AG10803 (cell line): ENCODE measurements around the gene C2CD5.
"Not testable (repeated sequence)": the region's sequence is repeated elsewhere in the genome, so short reads cannot be mapped to it uniquely, and the experiment has no call there.

Source experiments
- DNase-seq: peaks from one replicate; pipeline ENCODE4 v3.0.0; 2010; ENCODE audit warnings: low read depth
- H3K4me3 ChIP-seq: 2 replicates; pipeline ENCODE4 v1.5.1; 2011; ENCODE audit warnings: mild to moderate bottlenecking, low read length, control low read depth
- CTCF ChIP-seq: conservative IDR thresholded peaks from 2 replicates; pipeline ENCODE4 v1.5.1; 2011; ENCODE audit warnings: mild to moderate bottlenecking, low read length, control low read depth, inconsistent platforms

Gene C2CD5

DNA sequence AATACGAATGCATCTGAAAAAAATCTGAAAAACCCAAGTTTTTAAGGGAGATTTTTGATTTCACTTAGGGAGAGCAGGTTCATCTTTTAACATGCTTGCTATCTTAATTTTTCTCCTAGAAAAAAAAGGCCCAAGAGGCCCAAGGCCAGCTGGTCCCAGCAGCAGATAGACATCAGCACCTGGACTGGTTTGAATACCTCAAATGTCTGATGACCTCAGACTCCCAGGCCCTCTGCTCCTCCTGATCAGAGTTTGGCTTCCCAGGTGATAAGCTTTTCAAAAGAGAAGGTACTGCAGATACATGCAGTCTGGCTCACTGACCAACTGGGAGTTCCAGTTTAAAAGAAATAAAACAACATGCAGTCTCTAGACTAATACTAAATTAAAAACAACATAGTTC, 82.6 kb downstream of the C2CD5 start:
- no peak for DNase-seq
- TF ChIP-seq CTCF: no peak
- no peak overlapping the region for H3K4me3 ChIP-seq

DNA sequence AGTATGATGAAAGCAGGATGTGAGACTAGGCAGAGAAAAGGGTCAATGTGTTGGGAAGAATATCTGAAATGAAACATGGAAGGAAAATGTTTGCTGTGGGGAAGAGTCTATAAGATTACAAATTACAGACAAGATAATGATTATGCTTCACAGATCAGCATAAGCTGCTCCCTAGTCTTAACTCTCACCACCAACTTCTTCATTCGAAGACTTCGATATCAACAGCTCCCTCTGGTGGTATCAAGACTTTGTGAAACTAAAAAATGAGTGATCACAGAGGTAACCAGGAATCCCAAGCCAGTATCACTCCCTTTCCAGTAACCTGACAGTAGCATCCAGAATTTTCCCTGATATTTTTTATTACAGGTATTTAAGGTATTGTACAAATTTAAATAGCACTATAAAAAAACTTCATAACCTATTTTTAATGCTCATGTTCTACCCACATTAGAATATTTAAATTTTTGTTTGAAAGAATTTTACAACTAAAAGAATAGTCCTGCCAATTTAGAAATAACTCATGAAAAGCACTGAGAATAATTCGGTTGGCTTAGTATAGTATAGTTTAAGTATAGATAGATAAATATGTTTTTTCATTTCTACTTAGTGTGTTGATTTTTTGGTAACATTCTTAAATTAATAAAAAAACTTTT, 84.4 kb downstream of the C2CD5 start:
- TF ChIP-seq CTCF: peak; percentile 83
- DNase-seq: peak; percentile 62

DNA sequence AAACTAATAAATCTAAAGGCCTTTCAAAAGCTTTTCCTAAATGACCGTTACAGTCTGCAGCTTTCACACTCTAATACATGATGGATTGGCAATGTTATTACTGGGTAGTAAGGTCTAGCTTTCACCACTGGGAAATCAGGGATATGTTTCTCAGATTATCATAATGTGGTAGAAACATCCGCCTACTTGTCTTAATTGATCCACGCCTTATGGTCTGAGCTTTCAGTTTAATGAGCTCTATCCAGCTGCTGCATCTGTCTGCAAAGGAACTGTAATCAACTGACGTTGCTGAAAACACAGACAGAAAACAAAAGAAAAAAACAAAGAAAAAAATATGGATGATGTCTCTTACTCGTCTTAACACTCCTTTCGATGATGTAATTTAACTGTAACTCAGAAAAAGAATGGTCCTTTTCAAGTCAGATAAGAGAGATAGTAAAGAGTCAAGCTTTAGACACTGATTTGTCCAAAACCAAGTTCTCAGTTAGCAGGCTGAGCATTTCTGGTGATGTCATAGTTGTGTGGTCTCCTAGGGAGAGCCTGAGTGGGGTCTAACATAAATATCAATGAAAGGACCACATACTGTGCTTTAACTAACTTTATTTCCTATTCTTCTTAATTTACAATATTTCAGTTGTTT, 85.9 kb downstream of the C2CD5 start:
- no peak for TF ChIP-seq CTCF
- no peak overlapping the region for H3K4me3 ChIP-seq
- no peak for DNase-seq

More for the DNA sequence above, 84.4 kb downstream of the C2CD5 start:
- no peak overlapping the region for H3K4me3 ChIP-seq

DNA sequence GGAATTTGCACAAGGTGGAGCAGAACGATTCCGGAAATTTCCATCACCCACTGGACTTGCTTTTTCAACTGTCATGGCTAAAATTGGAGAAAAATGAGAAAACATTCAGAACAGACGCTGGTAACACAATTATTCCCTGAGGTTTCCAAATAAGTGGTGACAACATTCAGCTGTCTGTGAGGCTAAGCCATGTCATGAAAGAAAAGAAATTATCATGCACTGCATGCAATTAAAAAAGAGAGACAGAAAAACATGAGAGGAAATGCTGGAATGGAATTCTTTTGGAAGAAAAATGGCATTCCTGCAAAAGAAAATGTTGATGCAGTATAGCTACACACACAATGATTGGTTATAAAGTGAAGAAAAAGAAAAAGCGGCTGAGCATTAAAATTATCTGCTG, 87.3 kb downstream of the C2CD5 start:
- no peak for DNase-seq
- H3K4me3 ChIP-seq: no peak overlapping the region

DNA sequence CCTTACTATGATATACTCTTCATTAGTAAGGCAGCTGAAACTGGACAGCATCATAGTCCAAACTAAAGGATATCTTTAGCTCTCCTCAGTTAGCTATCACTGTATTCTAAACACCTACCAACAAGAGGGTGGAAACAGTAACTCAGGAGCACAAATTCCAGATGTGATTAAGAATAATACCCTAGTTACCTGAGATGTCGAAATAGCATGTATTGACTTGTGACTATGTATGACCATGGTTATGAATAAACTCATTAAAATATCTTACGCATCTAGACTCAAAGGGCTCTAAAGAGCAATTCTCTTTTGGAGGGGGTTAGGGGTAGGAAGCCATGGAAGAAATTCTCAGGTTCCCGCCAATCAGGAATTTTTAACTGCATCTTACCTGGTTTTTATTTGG, 90.8 kb downstream of the C2CD5 start:
- no peak overlapping the region for H3K4me3 ChIP-seq
- DNase-seq: no peak
- no peak for TF ChIP-seq CTCF

More for the DNA sequence above, 87.3 kb downstream of the C2CD5 start:
- TF ChIP-seq CTCF: no peak

- no peak overlapping the region for H3K4me3 ChIP-seq
- TF ChIP-seq CTCF: no peak
- DNase-seq: peak; percentile 16
Measured at GRCh38 chr12:22447223-22447622, 97.1 kb downstream of the C2CD5 start.

DNA sequence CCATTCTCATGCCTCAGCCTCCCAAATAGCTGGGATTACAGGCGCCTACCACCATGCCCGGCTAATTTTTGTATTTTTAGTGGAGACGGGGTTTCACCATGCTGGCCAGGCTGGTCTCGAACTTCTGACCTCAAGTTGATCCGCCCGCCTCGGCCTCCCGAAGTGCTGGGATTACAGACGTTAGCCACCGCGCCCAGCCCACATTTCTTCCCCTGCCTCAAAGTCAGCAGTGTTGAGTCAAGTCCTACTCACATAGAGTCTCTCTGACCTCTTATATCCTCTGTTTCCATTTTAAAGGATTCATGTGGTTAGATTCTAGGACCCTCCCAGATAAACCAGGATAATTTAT, 100.1 kb downstream of the C2CD5 start:
- DNase-seq: not testable (repeated sequence)

More for the DNA sequence above, 100.1 kb downstream of the C2CD5 start:
- H3K4me3 ChIP-seq: not testable (repeated sequence)
